Heart left ventricle (tissue), 16 donors: ENCODE measurements around the gene C12orf43. TPM values are rescaled to one million over a fixed set of nuclear protein-coding genes. Genes with fewer than 3 reads are reported as not detected.

ENCODE experiments used
- ATAC-seq, 4 donors: fragments of 200-7000 bp; cut with Tn5 transposase; one replicate each; pipeline ENCODE4 v1.9.1; 2020 to 2022; ENCODE audit warnings: moderate library complexity in 4 of 4, mild to moderate bottlenecking in 3 of 4, moderate number of reproducible peaks in 1 of 4
- DNase-seq, 5 donors: peaks; one replicate each; pipeline ENCODE4 v3.0.0-alpha.2; 2020
- H3K27ac ChIP-seq, 12 donors: fragments of 200-600 bp; sonication (generic) in 4 of 12; one replicate each; pipeline versions ENCODE4 v1.5.0 to v1.8.0; 2016 to 2022; ENCODE audit warnings: mild to moderate bottlenecking in 2 of 12
- H3K27me3 ChIP-seq, 9 donors: fragments of 200-600 bp; sonication (generic) in 2 of 9; one replicate each; pipeline versions ENCODE4 v1.5.1 to v1.8.0; 2016 to 2022; ENCODE audit warnings: mild to moderate bottlenecking in 3 of 9
- H3K36me3 ChIP-seq, 9 donors: fragments of 200-600 bp; sonication (generic) in 2 of 9; one replicate each; pipeline versions ENCODE4 v1.5.0 to v1.8.0; 2018 to 2022; ENCODE audit warnings: mild to moderate bottlenecking in 2 of 9
- H3K4me1 ChIP-seq, 12 donors: fragments of 200-600 bp; sonication (generic) in 4 of 12; one replicate each; pipeline versions ENCODE4 v1.5.0 to v1.8.0; 2016 to 2022; ENCODE audit warnings: mild to moderate bottlenecking in 3 of 12
- H3K4me3 ChIP-seq, 12 donors: fragments of 200-600 bp; sonication (generic) in 4 of 12; one replicate each; pipeline versions ENCODE4 v1.5.0 to v1.8.0; 2017 to 2022; ENCODE audit warnings: mild to moderate bottlenecking in 9 of 12, moderate library complexity in 4 of 12
- H3K9me3 ChIP-seq, 12 donors: fragments of 200-600 bp; sonication (generic) in 4 of 12; one replicate each; pipeline versions ENCODE4 v1.5.0 to v1.8.0; 2016 to 2022; ENCODE audit warnings: mild to moderate bottlenecking in 1 of 12
- CTCF ChIP-seq, 12 donors: fragments of 200-600 bp; sonication (generic) in 4 of 12; IDR thresholded peaks; one replicate each; pipeline versions ENCODE4 v1.5.0 to v1.8.0; 2018 to 2022; ENCODE audit warnings: antibody characterized with exemption in 12 of 12, mild to moderate bottlenecking in 5 of 12
- POLR2A ChIP-seq, 2 donors: fragments of 450-650 bp; IDR thresholded peaks; one replicate each; pipeline ENCODE4 v1.6.1; 2017; ENCODE audit warnings: antibody characterized with exemption in 2 of 2, mild to moderate bottlenecking in 2 of 2, moderate library complexity in 2 of 2
- WGBS, 4 donors: extraction: QIAGEN DNeasy Blood & Tissue Kit in 2 of 4; methylation state at CpG; one replicate each; pipeline versions ENCODE4 v1.1.5 to v1.1.7; 2013 to 2018; 5-methylcytosine and 5-hydroxymethylcytosine counted together
- intact Hi-C, 10 donors: fragments of 100-400 bp; cut with DNase I; formaldehyde crosslinking; loops; one replicate each; pipeline versions ENCODE4 v1.11.1 to v1.14.2; 2022
- polyA plus RNA-seq, 2 donors: library from polyadenylated mRNA; stranded (reverse); fragments of 200-250 nt; gene quantifications; one replicate each; pipeline ENCODE4 v1.2.3, GENCODE V29; 2013
- total RNA-seq, 9 donors: library from RNA; depleted of rRNA in 2 of 9; stranded (reverse); fragments of >200 nt in 2 of 9; fragmentation: NEBNext Ultra II Directional in 3 of 9; extraction: Animal tissue kit (Norgen Biotek cat#: 25700) in 3 of 9; gene quantifications; one replicate each; pipeline versions ENCODE4 v1.1.0 to v1.2.4, GENCODE V29; 2016 to 2023
- donor health status: ischemic (EF 13 %, LVEDD 7.1; RV severe dilation, severe dysfunction).
- donor health status: healthy with polysubstance abuse.
- donor health status: DM: no; HTN: yes; CAD: no.
- donor health status: DM: no; HTN: no; CAD: no.
- donor health status: ischemic (EF 25% LVEDD 6.9; RV normal size, moderate dysfunction).
- donor health status: ischemic (EF 25% LVEDD 5.7; RV mildly dilated, moderate dysfunction).
- donor health status: healthy.
- donor health status: DM: yes; HTN: yes; CAD: no.
- donor health status: ischemic (EF 35%, LVEDD 5.7; RV mildly dilated, moderate dysfunction).
- donor health status: nonischemic (EF 11% LVEDD 7.7; RV severe dilation, severe dysfunction).
- donor health status: DM: yes; HTN: yes; CAD: no.
- donor health status: PGD.
- donor health status: ischemic (EF 29% LVEDD 5.4; RV normal size, mild dysfunction).
- donor health status: nonischemic (EF 23%, LVEDD 6.1; RV moderate dilation, normal function).

C12orf43 gene
- total and polyA plus RNA-seq, 11 donors, result 5.9 to 16.3 (median 9.2) TPM

DNA sequence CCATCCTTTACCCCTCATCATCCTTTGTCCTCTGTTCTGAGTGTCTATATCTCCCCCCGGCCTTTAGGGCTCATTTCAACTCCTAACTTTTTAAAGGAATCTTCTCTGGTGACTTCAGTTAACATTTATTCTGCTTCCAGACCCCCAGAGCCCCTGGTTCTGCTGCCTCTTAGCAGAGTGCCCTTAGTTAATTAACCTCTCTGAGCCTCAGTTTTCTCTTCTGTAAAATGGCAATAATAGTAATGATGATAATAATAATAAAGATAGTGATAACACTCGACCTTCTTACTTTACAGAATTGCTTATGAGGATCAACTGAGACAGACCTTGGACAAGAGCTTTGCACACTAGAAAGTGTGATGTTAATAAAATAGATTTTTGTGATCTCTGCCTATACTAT, 6.4 kb upstream of the C12orf43 start:
- 64 to 75% (median 67%) methylated on average over 2 of the region's 2 CpGs for WGBS, 4 donors
- Histone ChIP-seq H3K4me3 (no peak overlapping the region), H3K4me1 (no peaks in the 10 kb centered on the region), H3K27ac (no peak overlapping the region), H3K36me3 (peaks cover 0 to 54% (median 0%) of the 10 kb centered on the region in 9 donors), H3K9me3 (no peaks in the 10 kb centered on the region), H3K27me3 (no peaks in the 10 kb centered on the region)
- intact Hi-C loops, result no loop called here
- TF ChIP-seq CTCF (IDR thresholded peaks at IDR 0.05) (no peak), POLR2A (IDR thresholded peaks at IDR 0.05) (no peak)
- DNase-seq, result no peak
- ATAC-seq, result no peak

DNA sequence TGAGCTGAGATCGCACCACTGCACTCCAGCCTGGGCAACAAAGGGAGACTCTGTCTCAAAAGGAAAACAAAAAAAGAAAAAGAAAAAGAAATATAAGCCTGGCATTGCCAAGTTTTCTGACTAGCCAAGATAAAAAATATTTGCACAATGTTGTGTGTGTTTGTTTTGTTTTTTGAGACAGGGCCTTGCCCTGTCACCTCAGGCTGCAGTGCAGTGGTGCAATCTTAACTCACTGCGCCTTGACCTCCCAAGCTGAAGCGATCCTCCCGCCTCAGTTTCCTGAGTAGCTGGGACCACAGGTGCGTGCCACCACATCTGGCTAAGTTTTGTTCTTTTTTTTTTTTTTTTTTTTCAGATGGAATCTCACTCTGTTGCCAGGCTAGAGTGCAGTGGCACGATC, 5.5 kb upstream of the C12orf43 start:
- Histone ChIP-seq H3K9me3 (no peaks in the 10 kb centered on the region), H3K4me3 (no peak overlapping the region), H3K36me3 (peaks cover 0 to 44% (median 0%) of the 10 kb centered on the region in 9 donors), H3K4me1 (no peaks in the 10 kb centered on the region), H3K27me3 (no peaks in the 10 kb centered on the region), H3K27ac (no peak overlapping the region)
- ATAC-seq (no peak), DNase-seq (no peak)
- intact Hi-C loops, result no loop called here
- WGBS, 4 donors, result 88 to 96% (median 91%) methylated on average over 6 of the region's 6 CpGs
- TF ChIP-seq CTCF (IDR thresholded peaks at IDR 0.05) (no peak), POLR2A (IDR thresholded peaks at IDR 0.05) (no peak)

- no peak for ATAC-seq
- H3K36me3 ChIP-seq, result peaks cover 0 to 32% (median 0%) of the 10 kb centered on the region in 9 donors
- H3K4me3 ChIP-seq, result no peak overlapping the region
- no peak overlapping the region for H3K27ac ChIP-seq
- no peak for DNase-seq
- no peaks in the 10 kb centered on the region for H3K27me3 ChIP-seq
- H3K4me1 ChIP-seq, result peaks cover 0 to 11% (median 8%) of the 10 kb centered on the region in 12 donors
- TF ChIP-seq POLR2A (IDR thresholded peaks at IDR 0.05) (no peak), CTCF (IDR thresholded peaks at IDR 0.05) (no peak)
- WGBS, 4 donors, result 81 to 95% (median 88%) methylated on average over 2 of the region's 2 CpGs
- no peaks in the 10 kb centered on the region for H3K9me3 ChIP-seq
- intact Hi-C loops, result loop anchor here in 1 of 10 donors (10.0 kb wide), 1 partner anchor 434 kb away; the partner anchor contains the start of gene POP5
Measured at GRCh38 chr12:121018860-121019617, 2.8 kb upstream of the C12orf43 start.

- Histone ChIP-seq H3K27me3 (no peaks in the 10 kb centered on the region), H3K27ac (no peak overlapping the region), H3K4me1 (peaks cover 0 to 11% (median 8%) of the 10 kb centered on the region in 12 donors), H3K4me3 (no peak overlapping the region), H3K9me3 (no peaks in the 10 kb centered on the region), H3K36me3 (peaks cover 0 to 27% (median 2%) of the 10 kb centered on the region in 9 donors)
- DNase-seq (no peak), ATAC-seq (no peak)
- TF ChIP-seq CTCF (IDR thresholded peaks at IDR 0.05) (no peak), POLR2A (IDR thresholded peaks at IDR 0.05) (no peak)
- 86 to 88% (median 86%) methylated on average over 15 of the region's 15 CpGs for WGBS, 4 donors
- intact Hi-C loops, result loop anchor here in 1 of 10 donors (10.0 kb wide), 1 partner anchor 433 kb away; the partner anchor contains the start of gene POP5
Measured at GRCh38 chr12:121017966-121018491, 1.7 kb upstream of the C12orf43 start.
